NT2/D1 (cell line): ENCODE measurements around the gene RELL1.
A peak's percentile ranks its signal among the peaks of the same experiment; 100 is the strongest.

ENCODE experiments used
- DNase-seq: peaks from one replicate; pipeline ENCODE4 v3.0.0-alpha.2; 2011; ENCODE audit warnings: low read depth, low spot score
- H3K27me3 ChIP-seq: 2 replicates; pipeline ENCODE4 v1.6.0; 2011; ENCODE audit warnings: mild to moderate bottlenecking; ENCODE audit not compliant: insufficient read length, insufficient read depth
- H3K36me3 ChIP-seq: 2 replicates; pipeline ENCODE4 v1.6.1; 2011; ENCODE audit warnings: mild to moderate bottlenecking, low read length, mixed read lengths; ENCODE audit not compliant: insufficient read depth, insufficient read length
- H3K4me1 ChIP-seq: 2 replicates; pipeline ENCODE4 v1.5.1; 2011; ENCODE audit not compliant: insufficient read depth, insufficient read length
- H3K4me3 ChIP-seq: 2 replicates; pipeline ENCODE4 v1.5.1; 2011; ENCODE audit warnings: low read depth; ENCODE audit not compliant: insufficient read length
- H3K9ac ChIP-seq: 2 replicates; pipeline ENCODE4 v1.6.0; 2011; ENCODE audit warnings: low read depth; ENCODE audit not compliant: insufficient read length
- H3K9me3 ChIP-seq: 2 replicates; pipeline ENCODE4 v1.5.1; 2011; ENCODE audit warnings: mild to moderate bottlenecking, low read length; ENCODE audit not compliant: insufficient read depth
- SUZ12 ChIP-seq: IDR thresholded peaks from 2 replicates; pipeline ENCODE4 v1.6.1; 2011; ENCODE audit not compliant: insufficient read length, insufficient read depth; ENCODE audit errors: extremely low read depth
- YY1 ChIP-seq: IDR thresholded peaks from 2 replicates; pipeline ENCODE4 v1.6.1; 2011; ENCODE audit not compliant: insufficient read length, insufficient read depth
- ZNF274 ChIP-seq: IDR thresholded peaks from 2 replicates; pipeline ENCODE4 v1.6.1; 2011; ENCODE audit warnings: mild to moderate bottlenecking, low read depth, low read length

Gene RELL1

GRCh38 chr4:37603711-37604110 lies 82.5 kb downstream of the RELL1 start:
- Histone ChIP-seq H3K9ac (no peak overlapping the region), H3K9me3 (0 out of 2 replicates have a peak, but pooled peaks cover under 1% of the 10 kb centered on the region), H3K36me3 (no peaks in the 10 kb centered on the region), H3K4me3 (no peak overlapping the region), H3K27me3 (no peaks in the 10 kb centered on the region), H3K4me1 (no peaks in the 10 kb centered on the region)
- TF ChIP-seq ZNF274 (no peak), SUZ12 (no peak), YY1 (no peak)
- DNase-seq, result no peak

DNA sequence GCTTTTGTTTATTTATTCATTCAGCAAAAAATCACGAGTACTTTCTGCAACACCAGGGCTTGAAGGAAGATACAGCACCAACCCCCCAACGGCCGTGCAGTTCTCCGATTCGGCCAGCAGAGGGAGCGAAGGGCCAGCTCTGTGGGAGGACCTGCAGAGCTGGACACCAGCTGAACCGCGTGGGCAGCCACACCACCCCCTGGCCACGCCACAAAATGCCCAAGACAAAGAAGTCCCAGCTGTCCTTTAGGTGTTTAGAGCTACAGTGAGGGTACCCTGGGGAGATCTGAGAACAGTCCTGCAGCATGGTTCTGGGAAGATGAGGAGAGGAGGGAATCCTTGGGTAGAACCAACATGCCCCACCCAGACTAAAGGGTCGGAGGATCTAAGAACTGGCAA lies 83.1 kb downstream of the RELL1 start:
- DNase-seq, result peak; percentile 46
- Histone ChIP-seq H3K4me3 (no peak overlapping the region), H3K36me3 (no peaks in the 10 kb centered on the region), H3K27me3 (no peaks in the 10 kb centered on the region), H3K9me3 (no peaks in the 10 kb centered on the region), H3K9ac (no peak overlapping the region), H3K4me1 (no peaks in the 10 kb centered on the region)
- no peak for TF ChIP-seq SUZ12
- TF ChIP-seq ZNF274, result no peak
- no peak for TF ChIP-seq YY1

GRCh38 chr4:37602454-37603069 lies 83.6 kb downstream of the RELL1 start:
- H3K27me3 ChIP-seq, result no peaks in the 10 kb centered on the region
- TF ChIP-seq SUZ12, result no peak
- no peak for TF ChIP-seq YY1
- TF ChIP-seq ZNF274, result no peak
- H3K9me3 ChIP-seq, result no peaks in the 10 kb centered on the region
- H3K36me3 ChIP-seq, result no peaks in the 10 kb centered on the region
- DNase-seq, result no peak
- H3K9ac ChIP-seq, result no peak overlapping the region
- no peaks in the 10 kb centered on the region for H3K4me1 ChIP-seq
- H3K4me3 ChIP-seq, result no peak overlapping the region

GRCh38 chr4:37601531-37601930 lies 84.6 kb downstream of the RELL1 start:
- TF ChIP-seq SUZ12, result no peak
- no peak for TF ChIP-seq ZNF274
- no peak for TF ChIP-seq YY1
- Histone ChIP-seq H3K27me3 (no peaks in the 10 kb centered on the region), H3K9ac (no peak overlapping the region), H3K9me3 (no peaks in the 10 kb centered on the region), H3K4me3 (no peak overlapping the region), H3K4me1 (no peaks in the 10 kb centered on the region), H3K36me3 (no peaks in the 10 kb centered on the region)
- no peak for DNase-seq

DNA sequence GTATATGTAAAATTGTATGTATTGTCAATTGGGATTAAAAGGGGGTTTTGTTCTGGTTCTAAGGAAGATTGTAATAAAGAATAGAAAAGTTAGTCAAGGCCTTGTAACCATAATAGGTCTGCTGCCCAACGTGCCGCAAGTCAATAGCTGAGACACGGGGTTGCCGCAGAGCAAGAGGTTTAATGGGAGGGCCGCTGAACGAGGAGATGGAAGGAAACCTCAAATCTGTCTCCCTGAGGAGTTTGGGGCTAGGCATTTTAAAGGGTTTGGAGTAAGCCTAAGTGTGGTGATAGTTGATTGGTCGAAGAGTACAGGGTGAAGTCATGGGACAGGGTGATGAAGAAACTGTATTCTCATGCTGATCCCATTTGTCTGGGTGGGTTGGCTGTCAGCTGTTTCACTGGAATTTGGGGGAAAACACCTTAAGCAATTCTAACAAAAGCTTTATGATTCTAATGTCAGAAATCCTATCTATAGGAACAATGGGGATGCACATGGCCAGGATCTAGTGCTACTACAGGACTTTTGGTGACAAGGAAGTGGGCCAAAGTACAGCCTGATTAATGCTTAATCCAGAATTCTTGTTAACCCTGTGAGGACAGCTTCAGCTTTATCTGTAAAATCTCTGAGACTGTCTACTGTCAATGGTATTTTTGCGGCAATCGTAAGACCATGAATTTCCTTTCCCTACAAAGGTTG lies 86.9 kb downstream of the RELL1 start:
- Histone ChIP-seq H3K4me1 (no peaks in the 10 kb centered on the region), H3K27me3 (no peaks in the 10 kb centered on the region), H3K4me3 (no peak overlapping the region), H3K9ac (no peak overlapping the region), H3K9me3 (no peaks in the 10 kb centered on the region), H3K36me3 (no peaks in the 10 kb centered on the region)
- TF ChIP-seq YY1 (no peak), ZNF274 (no peak), SUZ12 (no peak)
- no peak for DNase-seq

GRCh38 chr4:37597034-37597433 lies 89.1 kb downstream of the RELL1 start:
- no peaks in the 10 kb centered on the region for H3K9me3 ChIP-seq
- no peaks in the 10 kb centered on the region for H3K36me3 ChIP-seq
- H3K4me3 ChIP-seq, result no peak overlapping the region
- TF ChIP-seq ZNF274, result no peak
- H3K4me1 ChIP-seq, result no peaks in the 10 kb centered on the region
- no peaks in the 10 kb centered on the region for H3K27me3 ChIP-seq
- no peak overlapping the region for H3K9ac ChIP-seq
- no peak for DNase-seq

DNA sequence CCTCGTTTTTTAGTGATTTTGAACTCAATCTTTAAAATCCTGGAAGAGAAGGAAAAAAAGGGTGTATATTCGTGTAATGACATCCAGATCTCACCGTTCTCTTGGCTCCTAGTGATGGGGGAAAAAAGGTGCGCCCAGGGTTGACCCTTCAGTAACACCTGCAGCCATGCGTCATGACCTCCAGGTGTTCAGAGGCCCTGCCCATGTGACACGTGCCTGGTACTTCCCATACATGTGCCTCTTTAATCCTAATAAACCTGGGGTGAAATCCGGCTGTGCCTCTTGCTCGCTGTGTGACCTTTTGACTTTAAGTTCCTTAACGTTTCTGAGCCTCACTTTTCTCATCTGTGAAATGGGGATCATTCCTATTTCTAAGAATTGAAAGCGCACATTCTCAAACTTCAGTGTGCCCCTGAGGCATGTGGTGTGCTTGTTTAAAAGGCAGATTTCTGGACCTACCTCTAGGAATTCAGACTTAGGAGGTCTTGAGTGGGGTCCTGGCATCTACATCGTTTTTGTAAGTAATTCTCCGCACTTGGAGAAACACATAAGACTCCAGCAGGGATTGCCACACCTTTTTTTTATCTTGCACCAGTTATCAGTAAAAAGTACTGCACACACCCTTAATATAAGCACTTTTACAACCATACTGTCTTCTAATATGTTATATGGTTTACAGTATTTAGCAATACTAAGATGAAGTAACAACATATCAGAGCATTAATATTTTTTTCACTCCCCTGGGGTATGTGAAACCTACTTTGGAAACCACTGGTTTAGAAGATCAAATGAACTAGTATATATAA lies 90.1 kb downstream of the RELL1 start:
- H3K9ac ChIP-seq, result no peak overlapping the region
- no peaks in the 10 kb centered on the region for H3K36me3 ChIP-seq
- H3K9me3 ChIP-seq, result no peaks in the 10 kb centered on the region
- TF ChIP-seq ZNF274 (no peak), SUZ12 (no peak)
- no peak for DNase-seq
- no peaks in the 10 kb centered on the region for H3K27me3 ChIP-seq
- H3K4me3 ChIP-seq, result no peak overlapping the region
- no peaks in the 10 kb centered on the region for H3K4me1 ChIP-seq
